Measurements from ENCODE around the gene PNPT1.

Gene PNPT1

DNA sequence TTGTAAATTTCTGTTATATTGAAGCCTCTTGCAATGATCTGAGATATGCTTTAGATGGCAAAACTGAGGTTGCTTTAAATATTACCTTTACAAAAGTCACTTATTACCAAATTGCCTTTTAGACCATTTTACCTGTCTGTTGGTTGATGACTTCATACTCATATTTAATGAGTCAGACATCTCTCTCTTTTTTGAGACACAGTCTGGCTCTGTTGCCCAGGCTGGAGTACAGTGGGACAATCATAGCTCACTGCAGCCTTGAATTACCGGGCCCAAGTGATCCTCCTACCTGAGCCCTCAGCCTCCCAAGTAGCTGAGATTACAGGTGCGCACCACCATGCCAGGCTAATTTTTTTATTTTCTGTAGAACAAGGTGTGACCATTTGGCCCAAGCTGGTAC, 64.7 kb downstream of the PNPT1 start (continued):
- TF ChIP-seq ZNF529 (tag by site-specific recombination; IDR thresholded peaks at IDR 0.05; ENCODE audit: insufficient replicate concordance): no peak
- TF ChIP-seq, protein P1, sequence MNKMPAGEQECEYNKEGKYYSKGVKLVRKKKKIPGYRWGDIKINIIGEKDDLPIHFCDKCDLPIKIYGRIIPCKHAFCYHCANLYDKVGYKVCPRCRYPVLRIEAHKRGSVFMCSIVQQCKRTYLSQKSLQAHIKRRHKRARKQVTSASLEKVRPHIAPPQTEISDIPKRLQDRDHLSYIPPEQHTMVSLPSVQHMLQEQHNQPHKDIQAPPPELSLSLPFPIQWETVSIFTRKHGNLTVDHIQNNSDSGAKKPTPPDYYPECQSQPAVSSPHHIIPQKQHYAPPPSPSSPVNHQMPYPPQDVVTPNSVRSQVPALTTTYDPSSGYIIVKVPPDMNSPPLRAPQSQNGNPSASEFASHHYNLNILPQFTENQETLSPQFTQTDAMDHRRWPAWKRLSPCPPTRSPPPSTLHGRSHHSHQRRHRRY (tag by site-specific recombination; IDR thresholded peaks at IDR 0.05): no peak
- TF ChIP-seq, protein P2, sequence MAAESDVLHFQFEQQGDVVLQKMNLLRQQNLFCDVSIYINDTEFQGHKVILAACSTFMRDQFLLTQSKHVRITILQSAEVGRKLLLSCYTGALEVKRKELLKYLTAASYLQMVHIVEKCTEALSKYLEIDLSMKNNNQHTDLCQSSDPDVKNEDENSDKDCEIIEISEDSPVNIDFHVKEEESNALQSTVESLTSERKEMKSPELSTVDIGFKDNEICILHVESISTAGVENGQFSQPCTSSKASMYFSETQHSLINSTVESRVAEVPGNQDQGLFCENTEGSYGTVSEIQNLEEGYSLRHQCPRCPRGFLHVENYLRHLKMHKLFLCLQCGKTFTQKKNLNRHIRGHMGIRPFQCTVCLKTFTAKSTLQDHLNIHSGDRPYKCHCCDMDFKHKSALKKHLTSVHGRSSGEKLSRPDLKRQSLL (tag by site-specific recombination; IDR thresholded peaks at IDR 0.05): no peak

DNA sequence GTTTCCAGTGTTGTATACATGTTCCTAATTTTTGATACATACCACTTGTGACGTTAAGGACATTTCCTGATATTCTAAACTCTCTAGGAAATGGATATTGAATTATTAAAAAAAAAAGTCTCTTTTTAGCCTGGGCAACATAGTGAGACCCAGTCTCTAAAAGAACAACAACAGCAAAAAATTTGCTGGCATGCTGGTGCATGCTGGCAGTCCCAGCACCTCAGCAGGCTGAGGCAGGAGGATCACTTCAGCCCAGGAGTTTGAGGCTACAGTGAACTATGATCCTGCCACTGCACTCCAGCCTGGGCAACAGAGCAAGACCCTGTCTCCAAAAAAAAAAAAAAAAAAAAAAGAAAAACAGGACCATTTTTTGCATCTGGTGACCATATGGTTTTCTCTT, 65.7 kb downstream of the PNPT1 start:
- H3K4me3 ChIP-seq (ENCODE audit: low read depth, low read length): no peak overlapping the region
- H3K27ac ChIP-seq (ENCODE audit: extremely low read depth, low read depth, low read length): no peak overlapping the region
- peaks cover 7 to 10% of the 10 kb centered on the region in 2 experiments; a peak in 2 of 3 replicates for H3K36me3 ChIP-seq (ENCODE audit: control insufficient read depth in 2 of 2, insufficient read depth in 1 of 2, low read length in 2 of 2)
- ChIA-PET POLR2A (no interaction called here), CTCF (no interaction called here)
- H3K4me1 ChIP-seq (ENCODE audit: control insufficient read depth, insufficient read depth, low read length): no peaks in the 10 kb centered on the region
- TF ChIP-seq ZNF10 (tag by site-specific recombination; IDR thresholded peaks at IDR 0.05) (no peak), GFI1B (tag by site-specific recombination; IDR thresholded peaks at IDR 0.05) (no peak), ZNF121 (tag by site-specific recombination; IDR thresholded peaks at IDR 0.05) (peak; percentile 89), ZNF596 (tag by site-specific recombination; IDR thresholded peaks at IDR 0.05) (no peak)
- H3K9me3 ChIP-seq (ENCODE audit: control insufficient read depth, insufficient read depth, low read depth, low read length): no peaks in the 10 kb centered on the region

DNA sequence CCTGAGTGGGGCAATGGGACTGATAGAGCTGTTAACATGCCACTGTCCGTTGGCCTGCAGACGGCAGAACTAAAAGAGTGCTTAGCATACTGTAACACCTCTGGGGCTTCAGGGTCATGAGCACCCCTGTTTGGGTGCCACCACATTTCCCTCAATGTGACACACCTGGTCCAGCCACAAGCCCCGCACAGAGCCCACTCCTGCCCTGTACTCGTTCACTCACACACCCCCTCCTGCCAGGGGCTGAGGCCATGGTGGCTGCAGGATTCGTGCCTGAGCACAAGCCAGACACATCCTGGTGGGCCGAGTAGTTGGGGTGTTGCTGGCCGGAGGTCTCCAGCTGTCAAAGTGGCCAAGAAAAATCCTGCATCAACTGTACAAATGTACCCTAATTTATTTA, 71.8 kb downstream of the PNPT1 start:
- Histone ChIP-seq H3K9me3 (ENCODE audit: control insufficient read depth, insufficient read depth, low read depth, low read length) (no peaks in the 10 kb centered on the region), H3K27ac (ENCODE audit: extremely low read depth, low read depth, low read length) (no peak overlapping the region), H3K4me1 (ENCODE audit: control insufficient read depth, insufficient read depth, low read length) (no peaks in the 10 kb centered on the region), H3K36me3 (ENCODE audit: control insufficient read depth in 2 of 2, insufficient read depth in 1 of 2, low read length in 2 of 2) (peaks cover under 1 to 5% of the 10 kb centered on the region in 2 experiments; a peak in 2 of 3 replicates), H3K4me3 (ENCODE audit: low read depth, low read length) (no peak overlapping the region)
- TF ChIP-seq, protein P3, sequence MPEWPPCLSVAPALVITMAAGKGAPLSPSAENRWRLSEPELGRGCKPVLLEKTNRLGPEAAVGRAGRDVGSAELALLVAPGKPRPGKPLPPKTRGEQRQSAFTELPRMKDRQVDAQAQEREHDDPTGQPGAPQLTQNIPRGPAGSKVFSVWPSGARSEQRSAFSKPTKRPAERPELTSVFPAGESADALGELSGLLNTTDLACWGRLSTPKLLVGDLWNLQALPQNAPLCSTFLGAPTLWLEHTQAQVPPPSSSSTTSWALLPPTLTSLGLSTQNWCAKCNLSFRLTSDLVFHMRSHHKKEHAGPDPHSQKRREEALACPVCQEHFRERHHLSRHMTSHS (tag by site-specific recombination; IDR thresholded peaks at IDR 0.05): no peak
- TF ChIP-seq, protein P4, sequence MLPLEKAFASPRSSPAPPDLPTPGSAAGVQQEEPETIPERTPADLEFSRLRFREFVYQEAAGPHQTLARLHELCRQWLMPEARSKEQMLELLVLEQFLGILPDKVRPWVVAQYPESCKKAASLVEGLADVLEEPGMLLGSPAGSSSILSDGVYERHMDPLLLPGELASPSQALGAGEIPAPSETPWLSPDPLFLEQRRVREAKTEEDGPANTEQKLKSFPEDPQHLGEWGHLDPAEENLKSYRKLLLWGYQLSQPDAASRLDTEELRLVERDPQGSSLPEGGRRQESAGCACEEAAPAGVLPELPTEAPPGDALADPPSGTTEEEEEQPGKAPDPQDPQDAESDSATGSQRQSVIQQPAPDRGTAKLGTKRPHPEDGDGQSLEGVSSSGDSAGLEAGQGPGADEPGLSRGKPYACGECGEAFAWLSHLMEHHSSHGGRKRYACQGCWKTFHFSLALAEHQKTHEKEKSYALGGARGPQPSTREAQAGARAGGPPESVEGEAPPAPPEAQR (tag by site-specific recombination; IDR thresholded peaks at IDR 0.05): no peak
- TF ChIP-seq TRIM28 (IDR thresholded peaks at IDR 0.05; ENCODE audit: borderline replicate concordance, low read length): no peak
- TF ChIP-seq, protein P1 (tag by site-specific recombination; IDR thresholded peaks at IDR 0.05): no peak
- POLR2A ChIA-PET: no interaction called here
- CTCF ChIA-PET: interaction anchor here (0.7 kb wide), 1 partner anchor 1646 kb away, joined by 3 read pairs; no protein-coding TSS in a partner anchor

DNA sequence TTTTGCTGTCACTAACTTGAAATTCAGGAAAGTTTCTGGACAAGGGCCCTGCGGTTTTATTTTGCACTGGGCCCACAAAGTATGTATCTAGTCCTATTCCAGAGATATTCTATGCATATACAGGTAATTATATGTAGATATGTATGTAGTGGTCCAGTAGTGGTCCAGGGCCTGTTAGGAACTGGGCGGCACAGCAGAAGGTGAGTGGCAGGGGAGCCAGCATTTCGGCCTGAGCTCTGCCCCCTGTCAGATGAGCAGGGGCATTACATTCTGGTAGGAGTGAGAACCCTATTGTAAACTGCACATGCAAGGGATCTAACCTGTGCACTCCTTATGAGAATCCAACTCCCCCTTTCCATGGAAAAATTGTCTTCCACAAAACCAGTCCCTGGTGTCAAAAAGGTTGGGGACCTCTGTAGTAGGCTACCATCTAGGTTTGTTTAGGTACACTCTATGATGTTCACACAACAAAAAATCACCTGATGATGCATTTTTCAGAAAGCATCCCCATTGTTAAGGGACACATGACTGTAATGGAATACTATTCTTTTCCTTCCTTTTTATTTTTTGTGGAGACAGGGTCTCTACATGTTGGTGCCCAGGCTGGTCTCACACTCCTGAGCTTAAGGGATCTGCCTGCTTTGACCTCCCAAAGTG, 73.4 kb downstream of the PNPT1 start:
- Histone ChIP-seq H3K36me3 (ENCODE audit: control insufficient read depth in 2 of 2, insufficient read depth in 1 of 2, low read length in 2 of 2) (peaks cover 0 to 5% of the 10 kb centered on the region in 2 experiments; a peak in 2 of 3 replicates), H3K4me3 (ENCODE audit: low read depth, low read length) (no peak overlapping the region), H3K9me3 (ENCODE audit: control insufficient read depth, insufficient read depth, low read depth, low read length) (no peaks in the 10 kb centered on the region), H3K4me1 (ENCODE audit: control insufficient read depth, insufficient read depth, low read length) (no peaks in the 10 kb centered on the region), H3K27ac (ENCODE audit: extremely low read depth, low read depth, low read length) (no peak overlapping the region)
- ChIA-PET POLR2A (no interaction called here), CTCF (interaction anchor here (0.5 to 1.1 kb wide), 3 partner anchors 9 to 376 kb away, joined by 3 to 4 read pairs (median 3); no protein-coding TSS in a partner anchor)
- TF ChIP-seq ZNF366 (tag by site-specific recombination; conservative IDR thresholded peaks at IDR 0.05) (no peak), ZNF521 (tag by site-specific recombination; IDR thresholded peaks at IDR 0.05) (no peak), MYNN (tag by site-specific recombination; IDR thresholded peaks at IDR 0.05; ENCODE audit: borderline replicate concordance) (no peak), KLF8 (tag by site-specific recombination; IDR thresholded peaks at IDR 0.05) (no peak)
- TF ChIP-seq, protein P5, sequence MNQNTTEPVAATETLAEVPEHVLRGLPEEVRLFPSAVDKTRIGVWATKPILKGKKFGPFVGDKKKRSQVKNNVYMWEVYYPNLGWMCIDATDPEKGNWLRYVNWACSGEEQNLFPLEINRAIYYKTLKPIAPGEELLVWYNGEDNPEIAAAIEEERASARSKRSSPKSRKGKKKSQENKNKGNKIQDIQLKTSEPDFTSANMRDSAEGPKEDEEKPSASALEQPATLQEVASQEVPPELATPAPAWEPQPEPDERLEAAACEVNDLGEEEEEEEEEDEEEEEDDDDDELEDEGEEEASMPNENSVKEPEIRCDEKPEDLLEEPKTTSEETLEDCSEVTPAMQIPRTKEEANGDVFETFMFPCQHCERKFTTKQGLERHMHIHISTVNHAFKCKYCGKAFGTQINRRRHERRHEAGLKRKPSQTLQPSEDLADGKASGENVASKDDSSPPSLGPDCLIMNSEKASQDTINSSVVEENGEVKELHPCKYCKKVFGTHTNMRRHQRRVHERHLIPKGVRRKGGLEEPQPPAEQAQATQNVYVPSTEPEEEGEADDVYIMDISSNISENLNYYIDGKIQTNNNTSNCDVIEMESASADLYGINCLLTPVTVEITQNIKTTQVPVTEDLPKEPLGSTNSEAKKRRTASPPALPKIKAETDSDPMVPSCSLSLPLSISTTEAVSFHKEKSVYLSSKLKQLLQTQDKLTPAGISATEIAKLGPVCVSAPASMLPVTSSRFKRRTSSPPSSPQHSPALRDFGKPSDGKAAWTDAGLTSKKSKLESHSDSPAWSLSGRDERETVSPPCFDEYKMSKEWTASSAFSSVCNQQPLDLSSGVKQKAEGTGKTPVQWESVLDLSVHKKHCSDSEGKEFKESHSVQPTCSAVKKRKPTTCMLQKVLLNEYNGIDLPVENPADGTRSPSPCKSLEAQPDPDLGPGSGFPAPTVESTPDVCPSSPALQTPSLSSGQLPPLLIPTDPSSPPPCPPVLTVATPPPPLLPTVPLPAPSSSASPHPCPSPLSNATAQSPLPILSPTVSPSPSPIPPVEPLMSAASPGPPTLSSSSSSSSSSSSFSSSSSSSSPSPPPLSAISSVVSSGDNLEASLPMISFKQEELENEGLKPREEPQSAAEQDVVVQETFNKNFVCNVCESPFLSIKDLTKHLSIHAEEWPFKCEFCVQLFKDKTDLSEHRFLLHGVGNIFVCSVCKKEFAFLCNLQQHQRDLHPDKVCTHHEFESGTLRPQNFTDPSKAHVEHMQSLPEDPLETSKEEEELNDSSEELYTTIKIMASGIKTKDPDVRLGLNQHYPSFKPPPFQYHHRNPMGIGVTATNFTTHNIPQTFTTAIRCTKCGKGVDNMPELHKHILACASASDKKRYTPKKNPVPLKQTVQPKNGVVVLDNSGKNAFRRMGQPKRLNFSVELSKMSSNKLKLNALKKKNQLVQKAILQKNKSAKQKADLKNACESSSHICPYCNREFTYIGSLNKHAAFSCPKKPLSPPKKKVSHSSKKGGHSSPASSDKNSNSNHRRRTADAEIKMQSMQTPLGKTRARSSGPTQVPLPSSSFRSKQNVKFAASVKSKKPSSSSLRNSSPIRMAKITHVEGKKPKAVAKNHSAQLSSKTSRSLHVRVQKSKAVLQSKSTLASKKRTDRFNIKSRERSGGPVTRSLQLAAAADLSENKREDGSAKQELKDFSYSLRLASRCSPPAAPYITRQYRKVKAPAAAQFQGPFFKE (tag by site-specific recombination; IDR thresholded peaks at IDR 0.05; ENCODE audit: borderline replicate concordance): no peak
- TF ChIP-seq, protein P3 (tag by site-specific recombination; IDR thresholded peaks at IDR 0.05): no peak

Measured in HEK293 (cell line).